ENCODE results near the gene VPS8.
"Not testable (repeated sequence)": the region's sequence is repeated elsewhere in the genome, so short reads cannot be mapped to it uniquely, and the experiment has no call there.

The VPS8 gene

GRCh38 chr3:184941408-184941807 lies 129.4 kb downstream of the VPS8 start:
- no peak for DNase-seq

- no peak for DNase-seq
Measured at GRCh38 chr3:184942735-184943134, 130.8 kb downstream of the VPS8 start.

DNA sequence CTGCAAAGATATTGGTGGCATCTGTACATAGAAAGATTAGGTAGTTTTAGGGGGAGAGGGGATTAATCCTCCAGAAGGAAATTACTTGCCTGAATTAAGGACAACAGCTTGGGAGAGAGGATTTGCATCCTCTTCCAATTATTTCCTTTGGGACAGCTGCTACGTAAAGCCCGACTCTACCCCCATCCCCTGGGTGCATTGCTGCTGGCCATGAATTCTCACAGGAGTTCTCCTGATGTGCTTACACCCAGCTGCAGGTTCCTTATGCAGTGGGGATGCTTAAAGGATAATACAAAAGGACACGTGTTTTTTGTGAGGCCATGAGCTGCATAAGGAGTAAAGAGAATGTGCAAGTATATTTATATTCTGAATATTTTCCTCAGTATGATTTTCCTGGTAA lies 132.3 kb downstream of the VPS8 start:
- DNase-seq: no peak

GRCh38 chr3:184945886-184946625 lies 134.1 kb downstream of the VPS8 start:
- no peak for DNase-seq

DNA sequence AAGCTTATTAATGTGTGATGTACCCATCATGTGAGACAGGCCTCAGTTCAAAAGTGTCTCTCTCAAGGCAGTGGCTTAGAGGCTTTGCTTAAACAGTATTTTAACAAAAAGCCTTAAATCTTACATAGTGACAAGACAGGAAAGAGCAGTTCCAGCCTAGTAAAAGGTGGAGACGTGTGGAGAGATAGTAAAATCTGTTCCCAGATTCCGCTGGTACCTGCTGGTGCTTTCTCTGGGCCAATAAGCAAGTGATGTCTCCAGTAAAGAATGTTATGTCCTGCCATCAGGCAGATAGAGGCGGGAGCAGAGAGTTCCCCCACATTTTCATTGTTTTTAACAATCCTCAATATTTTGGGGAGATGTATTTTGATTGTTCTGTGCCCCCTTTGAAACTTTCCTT lies 135.0 kb downstream of the VPS8 start:
- no peak for DNase-seq

DNA sequence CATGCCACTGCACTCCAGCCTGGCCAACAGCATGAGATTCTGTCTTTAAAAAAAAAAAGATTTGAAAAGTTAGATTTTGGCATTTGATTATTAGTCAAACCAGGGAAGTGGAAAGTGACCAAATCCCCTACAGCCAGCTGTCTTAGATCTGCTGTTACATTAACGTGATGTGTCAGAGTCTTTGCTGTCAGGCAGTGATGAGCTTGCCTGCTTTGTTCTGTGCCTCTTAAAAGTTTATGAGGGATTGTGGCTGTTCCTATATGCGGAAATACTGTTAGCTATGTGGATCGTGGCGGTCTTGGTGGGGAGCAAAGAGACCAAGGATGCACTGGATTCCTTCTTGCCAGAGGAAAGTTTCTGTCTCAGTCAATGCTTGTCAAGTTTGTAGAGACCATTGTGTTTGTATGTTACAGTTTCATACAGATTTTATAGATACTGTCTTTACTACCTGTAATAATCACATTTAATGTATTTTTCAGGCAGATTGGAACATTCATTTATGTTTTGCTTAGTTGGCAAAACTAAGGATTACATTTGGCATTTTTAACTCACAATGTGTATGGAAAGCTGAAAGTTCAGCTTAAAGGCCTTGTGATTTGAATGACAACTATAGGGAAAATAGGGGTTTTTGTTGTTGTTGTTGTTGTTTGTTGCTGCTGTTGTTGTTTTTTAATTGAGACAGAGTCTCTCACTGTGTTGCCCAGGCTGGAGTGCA lies 137.4 kb downstream of the VPS8 start:
- no peak for DNase-seq

DNA sequence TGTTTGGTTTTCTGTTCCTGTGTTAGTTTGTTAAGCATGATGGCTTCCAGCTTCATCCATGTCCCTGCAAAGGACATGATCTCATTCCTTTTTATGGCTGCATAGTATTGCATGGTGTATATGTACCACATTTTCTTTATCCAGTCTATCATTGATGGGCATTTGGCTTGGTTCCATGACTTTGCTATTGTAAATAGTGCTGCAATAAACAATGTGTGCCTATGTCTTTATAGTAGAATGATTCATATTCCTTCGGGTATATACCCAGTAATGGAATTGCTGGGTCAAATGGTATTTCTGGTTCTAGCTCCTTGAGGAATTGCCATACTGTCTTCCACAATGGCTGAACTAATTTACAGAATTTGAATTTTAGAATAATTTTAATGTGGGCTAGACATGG lies 138.8 kb downstream of the VPS8 start:
- not testable (repeated sequence) for DNase-seq

DNA sequence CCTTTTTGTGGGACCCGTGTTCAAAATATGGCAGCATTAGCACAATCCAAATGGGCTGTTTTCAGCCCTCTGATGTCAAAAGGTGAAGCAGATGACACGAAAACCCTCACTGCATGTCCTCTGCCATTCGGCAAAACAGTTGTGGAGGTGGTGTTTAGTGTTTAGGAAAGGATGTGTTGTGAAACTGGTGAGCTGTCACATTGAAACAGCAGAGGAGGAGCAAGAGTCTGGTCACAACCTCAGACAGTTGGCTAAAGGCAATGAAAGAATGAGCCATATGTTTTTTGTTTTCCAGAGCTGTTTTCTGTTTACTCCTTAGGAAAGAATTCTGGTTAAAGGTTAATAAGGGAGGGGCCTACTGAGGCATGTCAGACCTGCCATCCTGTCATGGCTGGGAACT lies 140.7 kb downstream of the VPS8 start:
- no peak for DNase-seq

DNA sequence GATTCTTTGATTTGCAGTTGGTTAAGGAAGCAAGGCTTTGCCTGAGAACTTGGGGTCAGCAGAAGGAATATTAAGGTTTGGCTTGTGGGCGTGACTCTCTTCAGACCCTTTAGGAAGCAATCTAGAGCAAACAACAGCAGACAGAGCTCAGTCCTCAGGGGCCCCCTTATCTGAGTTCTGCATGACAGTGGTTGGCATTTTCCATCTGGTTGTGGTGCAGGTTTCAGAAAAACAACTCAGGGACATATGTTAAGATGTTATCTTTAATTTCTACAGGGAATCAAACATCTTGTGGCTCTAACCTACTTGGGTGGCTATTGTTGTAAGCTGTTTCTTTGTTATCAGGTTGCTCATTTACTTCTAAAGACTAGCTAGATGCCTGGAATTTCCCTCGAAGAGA lies 141.4 kb downstream of the VPS8 start:
- DNase-seq: no peak

GRCh38 chr3:184954251-184954650 lies 142.3 kb downstream of the VPS8 start:
- DNase-seq: no peak

DNA sequence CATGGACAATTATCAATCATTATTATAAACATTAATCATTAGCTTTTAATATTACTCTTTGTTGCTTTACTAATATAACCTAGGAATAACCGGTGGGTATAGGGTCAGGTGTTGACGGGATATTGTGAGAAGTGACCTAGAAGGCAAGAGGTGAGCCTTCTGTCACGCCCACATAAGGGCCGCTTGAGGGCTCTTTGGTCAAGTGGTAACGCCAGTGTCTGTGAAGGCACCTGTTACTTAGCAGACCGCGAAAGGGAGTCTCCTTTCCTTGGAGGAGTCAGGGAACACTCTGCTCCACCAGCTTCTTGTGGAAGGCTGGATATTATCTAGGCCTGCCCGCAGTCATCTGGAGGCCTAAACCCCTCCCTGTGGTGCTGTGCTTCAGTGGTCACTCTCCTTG lies 142.9 kb downstream of the VPS8 start:
- not testable (repeated sequence) for DNase-seq

GRCh38 chr3:184965639-184966430 lies 153.9 kb downstream of the VPS8 start:
- no peak for DNase-seq

GRCh38 chr3:184968115-184968514 lies 156.1 kb downstream of the VPS8 start:
- DNase-seq: no peak

DNA sequence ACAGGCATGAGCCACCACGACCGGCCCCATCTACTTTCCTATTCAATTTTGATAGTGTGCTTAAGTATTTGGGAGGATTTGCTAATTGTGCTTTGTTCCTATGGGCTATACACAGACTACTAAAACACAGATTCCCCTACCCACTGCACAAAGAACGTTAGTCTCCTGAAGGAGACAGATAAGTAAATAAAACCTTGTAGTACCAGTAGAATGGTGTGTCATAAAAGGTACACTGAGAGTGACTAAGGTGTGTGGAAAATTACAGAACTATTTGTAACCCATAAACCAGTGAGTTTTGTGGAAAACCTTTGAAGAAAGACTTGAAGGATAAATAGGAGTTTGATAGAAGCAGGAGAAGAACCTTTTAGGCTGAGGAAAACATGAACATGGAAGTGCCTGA lies 158.2 kb downstream of the VPS8 start:
- DNase-seq: no peak

GRCh38 chr3:184977796-184978195 lies 165.8 kb downstream of the VPS8 start:
- no peak for DNase-seq

GRCh38 chr3:184981071-184981470 lies 169.1 kb downstream of the VPS8 start:
- DNase-seq: no peak

DNA sequence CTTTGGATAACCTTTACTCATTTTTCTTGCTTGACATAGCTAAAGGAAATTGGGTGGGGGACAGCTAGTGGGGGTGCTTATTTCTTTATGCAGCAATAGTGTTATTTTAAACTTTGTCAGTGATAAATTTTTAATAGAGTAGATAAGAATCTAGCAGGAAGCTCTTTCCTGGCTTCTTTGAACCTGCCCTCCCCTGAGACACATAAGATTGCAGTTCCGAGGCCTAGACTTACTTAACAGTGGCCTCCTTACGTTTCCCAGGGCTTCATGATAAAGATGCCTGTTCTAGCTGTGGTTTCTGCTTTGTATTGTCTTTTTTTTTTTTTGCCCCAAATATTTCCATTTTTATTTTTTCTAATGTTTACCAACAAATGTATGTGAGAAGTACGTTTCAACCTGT lies 170.1 kb downstream of the VPS8 start:
- DNase-seq: no peak

- DNase-seq: no peak
Measured at GRCh38 chr3:184985586-184985985, 173.6 kb downstream of the VPS8 start.

DNA sequence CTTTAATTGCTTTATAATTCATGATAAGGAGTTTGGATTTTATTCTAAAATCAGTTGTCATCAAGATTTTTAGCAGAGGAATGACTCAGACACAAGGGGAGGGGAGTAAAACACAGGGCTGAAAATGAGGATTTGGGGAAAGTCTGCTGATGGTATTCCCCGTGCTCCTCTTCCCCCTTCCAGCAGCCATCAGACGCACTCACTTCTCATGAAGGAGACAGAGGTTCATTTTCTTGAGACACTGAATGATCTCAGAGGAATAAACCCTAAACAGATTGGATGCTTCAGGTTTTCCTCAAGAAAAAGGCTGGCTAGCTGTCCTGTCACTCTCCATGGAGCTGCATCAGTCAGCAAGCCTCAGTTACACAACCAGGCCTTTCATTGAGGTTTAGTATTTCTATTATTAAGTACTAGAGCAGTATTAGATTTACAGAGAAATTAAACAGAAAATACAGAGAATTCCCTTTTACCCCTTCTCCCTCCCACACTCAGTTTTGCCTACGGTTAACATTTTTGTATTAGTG lies 174.5 kb downstream of the VPS8 start:
- DNase-seq: no peak

DNA sequence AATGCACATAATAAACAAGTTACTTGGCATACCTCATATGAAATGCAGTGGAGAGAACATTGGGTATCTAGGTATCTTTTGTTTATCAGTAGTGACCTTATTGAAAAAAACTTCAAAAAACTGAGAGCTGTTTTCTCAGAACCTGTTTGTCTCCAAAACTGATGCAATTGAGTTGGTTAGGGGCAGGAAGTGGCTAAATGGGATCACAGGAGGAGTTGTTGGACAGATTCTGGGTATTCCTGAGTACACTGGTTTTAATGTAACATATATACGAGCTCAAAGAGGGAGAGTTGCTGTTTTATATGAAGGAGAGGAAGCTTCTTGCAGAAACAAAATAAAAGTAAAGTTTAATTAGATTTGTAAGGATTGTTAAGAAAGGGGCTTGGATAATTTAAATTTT lies 181.4 kb downstream of the VPS8 start:
- DNase-seq: no peak

- not testable (repeated sequence) for DNase-seq
Measured at GRCh38 chr3:185003876-185004275, 191.9 kb downstream of the VPS8 start.

- no peak for DNase-seq
Measured at GRCh38 chr3:185009650-185010049, 197.7 kb downstream of the VPS8 start.

GRCh38 chr3:185017584-185017983 lies 205.6 kb downstream of the VPS8 start:
- DNase-seq: not testable (repeated sequence)

GRCh38 chr3:185017996-185018395 lies 206.0 kb downstream of the VPS8 start:
- not testable (repeated sequence) for DNase-seq

All from activated effector memory CD4-positive, alpha-beta T cell treated with anti-CD3 and anti-CD28 coated beads, Interleukin-2, amount 50 U/mL, for 16 hours (primary cell).